Fibroblast of mammary gland (primary cell): ENCODE measurements around the gene TARBP1.
"Not testable (repeated sequence)": the region's sequence is repeated elsewhere in the genome, so short reads cannot be mapped to it uniquely, and the experiment has no call there.

Experiments used
- DNase-seq: peaks from one replicate; pipeline ENCODE4 v3.0.0-alpha.2; 2010; ENCODE audit warnings: low read depth
- H3K4me3 ChIP-seq: 2 replicates; pipeline ENCODE4 v1.5.1; 2011; ENCODE audit warnings: low read depth, mild to moderate bottlenecking, low read length, moderate library complexity; ENCODE audit not compliant: control insufficient read depth
- TF ChIP-seq, protein P1 (sequence below): conservative IDR thresholded peaks from 2 replicates; pipeline ENCODE4 v1.5.1; 2011; ENCODE audit warnings: low read depth, low read length, inconsistent platforms; ENCODE audit not compliant: control insufficient read depth, insufficient read depth

Gene TARBP1

GRCh38 chr1:234512451-234512861, 33.5 kb upstream of the TARBP1 start:
- no peak overlapping the region for H3K4me3 ChIP-seq
- DNase-seq, result no peak
- TF ChIP-seq, protein P1, sequence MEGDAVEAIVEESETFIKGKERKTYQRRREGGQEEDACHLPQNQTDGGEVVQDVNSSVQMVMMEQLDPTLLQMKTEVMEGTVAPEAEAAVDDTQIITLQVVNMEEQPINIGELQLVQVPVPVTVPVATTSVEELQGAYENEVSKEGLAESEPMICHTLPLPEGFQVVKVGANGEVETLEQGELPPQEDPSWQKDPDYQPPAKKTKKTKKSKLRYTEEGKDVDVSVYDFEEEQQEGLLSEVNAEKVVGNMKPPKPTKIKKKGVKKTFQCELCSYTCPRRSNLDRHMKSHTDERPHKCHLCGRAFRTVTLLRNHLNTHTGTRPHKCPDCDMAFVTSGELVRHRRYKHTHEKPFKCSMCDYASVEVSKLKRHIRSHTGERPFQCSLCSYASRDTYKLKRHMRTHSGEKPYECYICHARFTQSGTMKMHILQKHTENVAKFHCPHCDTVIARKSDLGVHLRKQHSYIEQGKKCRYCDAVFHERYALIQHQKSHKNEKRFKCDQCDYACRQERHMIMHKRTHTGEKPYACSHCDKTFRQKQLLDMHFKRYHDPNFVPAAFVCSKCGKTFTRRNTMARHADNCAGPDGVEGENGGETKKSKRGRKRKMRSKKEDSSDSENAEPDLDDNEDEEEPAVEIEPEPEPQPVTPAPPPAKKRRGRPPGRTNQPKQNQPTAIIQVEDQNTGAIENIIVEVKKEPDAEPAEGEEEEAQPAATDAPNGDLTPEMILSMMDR, result no peak

GRCh38 chr1:234509457-234510328, 30.7 kb upstream of the TARBP1 start:
- no peak overlapping the region for H3K4me3 ChIP-seq
- peak; percentile 58 for DNase-seq
- TF ChIP-seq, protein P1, result peak; percentile 2

GRCh38 chr1:234507626-234508387, 28.8 kb upstream of the TARBP1 start:
- TF ChIP-seq, protein P1, result no peak
- DNase-seq, result no peak
- H3K4me3 ChIP-seq, result no peak overlapping the region

- TF ChIP-seq, protein P1, result no peak
- DNase-seq, result no peak
- no peak overlapping the region for H3K4me3 ChIP-seq
These were observed 28.1 kb upstream of the TARBP1 start for GRCh38 chr1:234507089-234507488.

- H3K4me3 ChIP-seq, result no peak overlapping the region
- DNase-seq, result peak; percentile 87
- TF ChIP-seq, protein P1, result no peak
These were observed 26.8 kb upstream of the TARBP1 start for GRCh38 chr1:234505769-234506102.

- DNase-seq, result no peak
- no peak overlapping the region for H3K4me3 ChIP-seq
- TF ChIP-seq, protein P1, result no peak
These were observed 26.2 kb upstream of the TARBP1 start for GRCh38 chr1:234504969-234505768.

DNA sequence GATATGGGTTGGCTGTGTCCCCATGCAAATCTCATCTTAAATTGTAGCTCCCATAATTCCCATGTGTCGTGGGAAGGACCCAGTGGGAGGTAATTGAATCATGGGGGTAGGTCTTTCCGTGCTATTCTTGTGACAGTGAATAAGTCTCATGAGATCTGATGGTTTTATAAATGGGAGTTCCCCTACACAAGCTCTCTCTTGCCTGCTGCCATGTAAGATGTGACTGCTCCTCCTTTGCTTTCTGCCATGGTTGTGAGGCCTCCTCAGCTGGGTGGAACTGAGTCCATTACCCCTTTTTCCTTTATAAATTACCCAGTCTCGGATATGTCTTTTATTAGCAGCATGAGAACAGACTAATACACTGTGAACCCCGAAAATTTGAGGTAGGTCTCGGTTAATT, 25.3 kb upstream of the TARBP1 start:
- H3K4me3 ChIP-seq, DNase-seq: not testable (repeated sequence)
